ENCODE measurements around the gene RAMP3. TPM values are rescaled to one million over a fixed set of nuclear protein-coding genes. Genes with fewer than 3 reads are reported as not detected.

Gene RAMP3
- total RNA-seq, 1 experiment from 2014 or later, result 0.13 TPM

GRCh38 chr7:45161842-45162241, 4.3 kb downstream of the RAMP3 start:
- intact Hi-C loops (cut with micrococcal nuclease; ENCODE audit: unreplicated experiment) (no loop called here), in situ Hi-C loops (cut with HindIII; ENCODE audit: low pct_unique_long_range_greater_than_20kb, low sequenced_read_pairs) (no loop called here)
- TF ChIP-seq SIN3A (IDR thresholded peaks at IDR 0.05; ENCODE audit: borderline replicate concordance, insufficient read depth, low read depth, low read length) (no peak), CTCF (IDR thresholded peaks at IDR 0.05) (no peak), TCF7L2 (IDR thresholded peaks at IDR 0.05; ENCODE audit: low read depth, low read length) (no peak), POLR2AphosphoS5 (IDR thresholded peaks at IDR 0.05; ENCODE audit: low read depth, low read length) (no peak), REST (IDR thresholded peaks at IDR 0.05; ENCODE audit: insufficient read depth in 1 of 2, low read depth in 2 of 2, low read length in 1 of 2) (no peak)
- no peak overlapping the region for H3K4me3 ChIP-seq (ENCODE audit: low read depth in 2 of 2, low read length in 2 of 2)
- H3K27me3 ChIP-seq (ENCODE audit: control insufficient read depth, insufficient read depth, low read length), result peaks cover 4% of the 10 kb centered on the region; the same call in 1 of the 2 replicates
- no peaks in the 10 kb centered on the region for H3K36me3 ChIP-seq (ENCODE audit: control insufficient read depth, insufficient read depth, low read length)
- no peak for ATAC-seq
- H3K27ac ChIP-seq (ENCODE audit: low read length), result no peak overlapping the region
- ChIA-PET POLR2A (no interaction called here), CTCF (no interaction called here)
- no TSS peak for BruUV-seq (replicated peaks)
- no peaks in the 10 kb centered on the region for H3K4me1 ChIP-seq (ENCODE audit: control insufficient read depth, insufficient read depth, low read length)
- no peaks in the 10 kb centered on the region for H3K9me3 ChIP-seq (ENCODE audit: control insufficient read depth, insufficient read depth, low read depth, low read length)
- no peak for DNase-seq (ENCODE audit: low read depth, low spot score)

- no peak for DNase-seq (ENCODE audit: low read depth, low spot score)
- BruUV-seq (replicated peaks), result no TSS peak
- CTCF ChIA-PET, result no interaction called here
- Histone ChIP-seq H3K4me1 (ENCODE audit: control insufficient read depth, insufficient read depth, low read length) (no peaks in the 10 kb centered on the region), H3K9me3 (ENCODE audit: control insufficient read depth, insufficient read depth, low read depth, low read length) (no peaks in the 10 kb centered on the region), H3K4me3 (ENCODE audit: low read depth in 2 of 2, low read length in 2 of 2) (no peak overlapping the region), H3K36me3 (ENCODE audit: control insufficient read depth, insufficient read depth, low read length) (no peaks in the 10 kb centered on the region), H3K27me3 (ENCODE audit: control insufficient read depth, insufficient read depth, low read length) (peaks cover 4% of the 10 kb centered on the region; the same call in 1 of the 2 replicates), H3K27ac (ENCODE audit: low read length) (no peak overlapping the region)
- in situ Hi-C loops (cut with HindIII; ENCODE audit: low pct_unique_long_range_greater_than_20kb, low sequenced_read_pairs), result no loop called here
- no peak for TF ChIP-seq TCF7L2 (IDR thresholded peaks at IDR 0.05; ENCODE audit: low read depth, low read length)
- POLR2A ChIA-PET, result no interaction called here
- ATAC-seq, result no peak
- intact Hi-C loops (cut with micrococcal nuclease; ENCODE audit: unreplicated experiment), result no loop called here
Measured at GRCh38 chr7:45162311-45162845, 4.8 kb downstream of the RAMP3 start.

- BruUV-seq (replicated peaks), result no TSS peak
- ChIA-PET CTCF (no interaction called here), POLR2A (no interaction called here)
- TF ChIP-seq CTCF (IDR thresholded peaks at IDR 0.05) (no peak), SIN3A (IDR thresholded peaks at IDR 0.05; ENCODE audit: borderline replicate concordance, insufficient read depth, low read depth, low read length) (no peak), TCF7L2 (IDR thresholded peaks at IDR 0.05; ENCODE audit: low read depth, low read length) (no peak), REST (IDR thresholded peaks at IDR 0.05; ENCODE audit: insufficient read depth in 1 of 2, low read depth in 2 of 2, low read length in 1 of 2) (no peak), POLR2AphosphoS5 (IDR thresholded peaks at IDR 0.05; ENCODE audit: low read depth, low read length) (no peak)
- H3K4me1 ChIP-seq (ENCODE audit: control insufficient read depth, insufficient read depth, low read length), result no peaks in the 10 kb centered on the region
- no peak overlapping the region for H3K4me3 ChIP-seq (ENCODE audit: low read depth in 2 of 2, low read length in 2 of 2)
- H3K36me3 ChIP-seq (ENCODE audit: control insufficient read depth, insufficient read depth, low read length), result no peaks in the 10 kb centered on the region
- intact Hi-C loops (cut with micrococcal nuclease; ENCODE audit: unreplicated experiment) (no loop called here), in situ Hi-C loops (cut with HindIII; ENCODE audit: low pct_unique_long_range_greater_than_20kb, low sequenced_read_pairs) (no loop called here)
- H3K27ac ChIP-seq (ENCODE audit: low read length), result no peak overlapping the region
- no peak for DNase-seq (ENCODE audit: low read depth, low spot score)
- no peaks in the 10 kb centered on the region for H3K9me3 ChIP-seq (ENCODE audit: control insufficient read depth, insufficient read depth, low read depth, low read length)
- ATAC-seq, result no peak
- peaks cover 3% of the 10 kb centered on the region; the same call in 1 of the 2 replicates for H3K27me3 ChIP-seq (ENCODE audit: control insufficient read depth, insufficient read depth, low read length)
Measured at GRCh38 chr7:45162943-45163691, 5.5 kb downstream of the RAMP3 start.

Data from Panc1 (cell line).